HUES48 (cell line): ENCODE results near the gene PYGO2.
"Not testable (repeated sequence)": the region's sequence is repeated elsewhere in the genome, so short reads cannot be mapped to it uniquely, and the experiment has no call there.

Experiments
- H3K27ac ChIP-seq: one replicate; pipeline ENCODE4 v1.7.0; 2013; ENCODE audit warnings: low read depth, low read length, inconsistent platforms
- H3K27me3 ChIP-seq: 2 replicates; pipeline ENCODE4 v1.6.1; 2013; ENCODE audit warnings: mild to moderate bottlenecking, low read length; ENCODE audit not compliant: control insufficient read depth, insufficient read depth
- H3K36me3 ChIP-seq: 2 replicates; pipeline ENCODE4 v1.6.1; 2013; ENCODE audit warnings: low read length; ENCODE audit not compliant: control insufficient read depth, insufficient read depth
- H3K4me1 ChIP-seq: 2 replicates; pipeline ENCODE4 v1.6.1; 2013; ENCODE audit warnings: mild to moderate bottlenecking, low read length; ENCODE audit not compliant: control insufficient read depth, insufficient read depth
- H3K4me3 ChIP-seq: 2 replicates; pipeline ENCODE4 v1.5.1; 2013; ENCODE audit warnings: mild to moderate bottlenecking, low read depth, low read length
- H3K9ac ChIP-seq: 2 replicates; pipeline ENCODE4 v1.6.1; 2013; ENCODE audit warnings: mild to moderate bottlenecking, low read depth, low read length, moderate library complexity
- H3K9me3 ChIP-seq: 2 replicates; pipeline ENCODE4 v1.6.1; 2013; ENCODE audit warnings: low read length; ENCODE audit not compliant: control insufficient read depth, insufficient read depth

Gene PYGO2

GRCh38 chr1:154912755-154913154 is 48.8 kb downstream of the PYGO2 start:
- Histone ChIP-seq H3K9me3 (peaks cover 6% of the 10 kb centered on the region; the same call in 1 of the 2 replicates), H3K4me1 (no peaks in the 10 kb centered on the region), H3K9ac (no peak overlapping the region), H3K27ac (no peak overlapping the region), H3K4me3 (no peak overlapping the region), H3K27me3 (no peaks in the 10 kb centered on the region; the same call in 1 of the 2 replicates), H3K36me3 (no peaks in the 10 kb centered on the region)

- Histone ChIP-seq H3K4me3 (no peak overlapping the region), H3K4me1 (no peaks in the 10 kb centered on the region), H3K36me3 (no peaks in the 10 kb centered on the region), H3K9ac (no peak overlapping the region), H3K9me3 (peaks cover 6% of the 10 kb centered on the region; the same call in 1 of the 2 replicates), H3K27me3 (no peaks in the 10 kb centered on the region; the same call in 1 of the 2 replicates), H3K27ac (no peak overlapping the region)
These were observed 49.7 kb downstream of the PYGO2 start for GRCh38 chr1:154911691-154912550.

- H3K27me3 ChIP-seq, result no peaks in the 10 kb centered on the region; the same call in 1 of the 2 replicates
- no peak overlapping the region for H3K9ac ChIP-seq
- H3K36me3 ChIP-seq, result no peaks in the 10 kb centered on the region
- H3K27ac ChIP-seq, result no peak overlapping the region
- H3K9me3 ChIP-seq, result peaks cover 6% of the 10 kb centered on the region; the same call in 1 of the 2 replicates
- H3K4me3 ChIP-seq, result no peak overlapping the region
- no peaks in the 10 kb centered on the region for H3K4me1 ChIP-seq
These were observed 50.7 kb downstream of the PYGO2 start for GRCh38 chr1:154910851-154911250.

GRCh38 chr1:154908937-154909336 is 52.6 kb downstream of the PYGO2 start:
- Histone ChIP-seq H3K36me3 (no peaks in the 10 kb centered on the region), H3K27me3 (no peaks in the 10 kb centered on the region; the same call in 1 of the 2 replicates), H3K27ac (no peak overlapping the region), H3K4me1 (no peaks in the 10 kb centered on the region), H3K4me3 (no peak overlapping the region), H3K9me3 (peaks cover 6% of the 10 kb centered on the region; the same call in 1 of the 2 replicates), H3K9ac (no peak overlapping the region)

GRCh38 chr1:154908129-154908528 is 53.5 kb downstream of the PYGO2 start:
- not testable (repeated sequence) for H3K27me3 ChIP-seq

More at GRCh38 chr1:154908129-154908528, 53.5 kb downstream of the PYGO2 start:
- not testable (repeated sequence) for H3K36me3 ChIP-seq, H3K9me3 ChIP-seq, H3K9ac ChIP-seq, H3K27ac ChIP-seq, H3K4me1 ChIP-seq, H3K4me3 ChIP-seq
